Cardiac muscle cell (in vitro differentiated cells and primary cell): Measurements from ENCODE around the gene KANK2. TPM values are rescaled to one million over a fixed set of nuclear protein-coding genes. Genes with fewer than 3 reads are reported as not detected.
A peak's percentile ranks its signal among the peaks of the same experiment; 100 is the strongest.

Experiments used
- DNase-seq, 2 donors: peaks; one replicate each; pipeline versions ENCODE4 v3.0.0 to v3.0.0-alpha.2; 2010 to 2017; ENCODE audit warnings: low read depth in 1 of 2, low spot score in 1 of 2
- H3K27ac ChIP-seq: fragments of 200-600 bp; sonication (generic); 2 replicates; pipeline ENCODE4 v1.5.1; 2016
- H3K27me3 ChIP-seq: fragments of 200-600 bp; sonication (generic); 2 replicates; pipeline ENCODE4 v1.6.0; 2016; ENCODE audit warnings: control low read depth
- H3K36me3 ChIP-seq: fragments of 200-600 bp; sonication (generic); 2 replicates; pipeline ENCODE4 v1.5.1; 2016; ENCODE audit warnings: control low read depth
- H3K4me1 ChIP-seq: fragments of 200-600 bp; sonication (generic); 2 replicates; pipeline ENCODE4 v1.8.1; 2017; ENCODE audit warnings: low read depth, mild to moderate bottlenecking, mixed run types
- H3K4me3 ChIP-seq: fragments of 200-600 bp; sonication (generic); 2 replicates; pipeline ENCODE4 v1.5.1; 2016; ENCODE audit warnings: mild to moderate bottlenecking
- H3K9me3 ChIP-seq: fragments of 200-600 bp; sonication (generic); 2 replicates; pipeline ENCODE4 v1.5.1; 2017; ENCODE audit warnings: low read depth, mild to moderate bottlenecking, control low read depth
- polyA plus RNA-seq: library from polyadenylated mRNA; unstranded; fragments of >200 nt; fragmentation: Nextera tagmentation; extraction: Ambion mirVana; gene quantifications from 2 replicates; pipeline ENCODE4 v1.2.1, GENCODE V29; 2016
- total RNA-seq: library from RNA; depleted of rRNA; stranded (reverse); fragments of >200 nt; gene quantifications from 2 replicates; pipeline ENCODE4 v1.2.3, GENCODE V29; 2016
- TF ChIP-seq, protein P1 (sequence below): IDR thresholded peaks from 2 replicates; pipeline ENCODE4 v1.5.1; 2012; ENCODE audit warnings: low read depth, mild to moderate bottlenecking, low read length

The KANK2 gene
- total and polyA plus RNA-seq, 2 experiments from 2014 or later = 38.9 to 106 TPM

DNA sequence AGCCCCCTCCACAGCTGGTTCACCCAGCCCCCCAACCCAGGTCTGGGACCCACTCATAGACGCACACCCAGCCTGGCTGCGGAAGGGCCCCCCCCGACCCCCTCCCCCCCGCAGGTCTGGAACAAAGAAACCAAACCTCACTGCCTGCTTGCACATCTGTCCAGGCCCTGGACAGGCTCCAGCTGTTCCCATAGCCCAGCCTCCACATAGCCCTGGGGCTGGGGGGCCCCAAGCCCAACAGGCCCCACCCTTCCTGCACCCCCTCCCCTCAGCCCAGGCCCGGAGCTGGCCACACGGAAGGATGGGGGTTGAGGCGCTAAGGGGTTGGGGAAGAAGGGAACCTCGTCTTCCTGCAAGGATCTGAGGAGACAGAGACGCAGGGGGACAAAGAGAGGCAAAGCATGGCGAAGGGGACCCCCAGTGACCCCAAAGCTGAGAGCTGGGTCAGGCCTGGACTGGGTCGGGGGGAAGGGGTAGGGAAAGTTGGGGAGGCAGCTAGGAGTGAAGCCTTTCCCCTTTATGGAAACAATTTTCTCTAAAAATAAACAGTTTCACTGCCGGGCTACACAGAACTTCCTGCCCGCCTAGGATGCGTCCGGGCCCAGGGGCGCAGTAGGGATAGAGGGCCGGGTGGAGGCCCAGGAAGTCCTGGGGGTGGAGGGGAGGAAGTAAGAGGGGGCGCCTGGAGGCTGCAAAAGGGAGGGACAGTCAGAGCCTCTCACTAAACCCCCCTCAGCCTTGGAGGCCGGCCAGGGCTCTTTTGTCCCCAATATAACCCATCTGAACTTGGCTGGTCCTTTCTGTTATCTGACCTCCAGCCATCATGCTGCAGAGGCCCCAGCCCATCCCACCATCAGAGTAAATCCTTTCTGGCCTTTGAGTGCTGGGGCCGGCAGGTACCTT is 2.4 kb downstream of the KANK2 start:
- TF ChIP-seq, protein P1, sequence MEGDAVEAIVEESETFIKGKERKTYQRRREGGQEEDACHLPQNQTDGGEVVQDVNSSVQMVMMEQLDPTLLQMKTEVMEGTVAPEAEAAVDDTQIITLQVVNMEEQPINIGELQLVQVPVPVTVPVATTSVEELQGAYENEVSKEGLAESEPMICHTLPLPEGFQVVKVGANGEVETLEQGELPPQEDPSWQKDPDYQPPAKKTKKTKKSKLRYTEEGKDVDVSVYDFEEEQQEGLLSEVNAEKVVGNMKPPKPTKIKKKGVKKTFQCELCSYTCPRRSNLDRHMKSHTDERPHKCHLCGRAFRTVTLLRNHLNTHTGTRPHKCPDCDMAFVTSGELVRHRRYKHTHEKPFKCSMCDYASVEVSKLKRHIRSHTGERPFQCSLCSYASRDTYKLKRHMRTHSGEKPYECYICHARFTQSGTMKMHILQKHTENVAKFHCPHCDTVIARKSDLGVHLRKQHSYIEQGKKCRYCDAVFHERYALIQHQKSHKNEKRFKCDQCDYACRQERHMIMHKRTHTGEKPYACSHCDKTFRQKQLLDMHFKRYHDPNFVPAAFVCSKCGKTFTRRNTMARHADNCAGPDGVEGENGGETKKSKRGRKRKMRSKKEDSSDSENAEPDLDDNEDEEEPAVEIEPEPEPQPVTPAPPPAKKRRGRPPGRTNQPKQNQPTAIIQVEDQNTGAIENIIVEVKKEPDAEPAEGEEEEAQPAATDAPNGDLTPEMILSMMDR = no peak
- Histone ChIP-seq H3K4me3 (no peak overlapping the region), H3K27ac (no peak overlapping the region), H3K36me3 (peaks cover 3% of the 10 kb centered on the region), H3K4me1 (no peaks in the 10 kb centered on the region), H3K9me3 (no peaks in the 10 kb centered on the region), H3K27me3 (no peaks in the 10 kb centered on the region)
- peak in 1 of 2 donors; percentile 50 for DNase-seq

DNA sequence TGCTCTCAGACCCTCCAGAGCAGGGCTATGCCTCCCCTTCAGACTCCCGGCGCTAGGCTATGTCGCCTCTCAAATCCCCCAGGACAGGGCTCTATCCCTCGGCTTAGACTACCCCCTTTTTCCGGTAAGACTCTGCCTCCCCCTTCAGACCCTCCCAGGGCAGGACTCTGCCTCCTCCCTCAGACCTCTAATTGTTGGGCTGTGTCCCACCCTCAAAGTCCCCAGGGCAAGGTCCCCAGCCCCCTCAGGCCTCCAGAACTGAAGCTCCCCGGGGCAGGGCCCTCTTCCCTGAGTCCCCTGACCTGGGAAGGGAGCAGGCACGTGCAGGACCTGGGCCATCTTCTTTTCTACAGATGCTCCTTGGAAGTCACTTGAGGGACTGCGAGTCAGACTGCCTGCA is 3.2 kb downstream of the KANK2 start:
- no peak overlapping the region for H3K4me3 ChIP-seq
- TF ChIP-seq, protein P1 = no peak
- DNase-seq = no peak
- no peak overlapping the region for H3K27ac ChIP-seq
- peaks cover 3% of the 10 kb centered on the region for H3K36me3 ChIP-seq
- H3K9me3 ChIP-seq = no peaks in the 10 kb centered on the region
- no peaks in the 10 kb centered on the region for H3K4me1 ChIP-seq
- H3K27me3 ChIP-seq = no peaks in the 10 kb centered on the region

DNA sequence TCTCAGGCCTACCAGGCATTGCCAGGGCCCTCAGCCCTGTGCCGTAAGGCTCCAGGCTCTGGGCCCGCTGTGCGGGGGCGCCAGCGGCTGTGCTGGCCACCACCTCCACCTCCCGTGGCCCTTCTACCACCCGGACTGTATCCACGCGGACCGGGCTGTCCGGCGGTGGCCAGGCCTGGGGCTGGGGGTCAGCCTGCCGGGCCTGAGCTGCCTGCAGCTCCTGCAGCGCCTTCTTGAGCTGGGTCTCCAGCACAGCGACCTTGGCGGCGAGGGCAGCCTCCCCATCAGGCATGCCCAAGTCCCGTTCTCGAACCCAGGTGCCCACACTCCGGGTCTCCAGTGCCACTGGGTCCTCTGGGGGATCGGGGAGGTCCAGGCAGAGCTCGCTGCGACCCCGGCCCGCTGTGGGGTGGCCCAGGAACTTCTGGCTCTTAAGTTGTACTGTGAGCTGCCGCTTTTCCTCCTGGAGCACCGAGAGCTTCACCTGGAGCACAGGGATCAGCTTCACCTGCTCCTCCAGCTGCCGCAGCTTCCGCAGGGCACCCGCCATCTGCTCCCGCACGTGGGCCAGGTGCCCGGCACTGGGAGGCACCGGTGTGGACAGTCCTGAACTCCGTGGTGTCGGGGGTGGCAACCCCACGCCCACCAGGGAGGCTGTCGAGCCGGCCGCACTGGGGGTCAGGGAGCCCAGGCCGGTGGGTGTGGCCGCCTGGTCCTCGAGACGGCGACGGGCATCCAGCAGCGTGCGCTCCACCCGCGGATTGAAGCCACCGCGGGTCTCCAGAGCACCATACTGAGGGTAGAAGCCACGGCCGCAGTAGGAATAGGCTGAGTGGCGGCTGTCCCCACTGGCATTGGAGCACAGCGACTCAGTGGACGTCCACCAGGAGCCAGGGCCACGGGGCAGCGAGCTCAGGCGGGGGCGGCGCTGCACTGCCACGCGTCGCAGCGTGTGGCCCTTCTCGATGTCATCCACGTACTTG is 4.1 kb downstream of the KANK2 start:
- Histone ChIP-seq H3K4me1 (no peaks in the 10 kb centered on the region), H3K9me3 (no peaks in the 10 kb centered on the region), H3K4me3 (no peak overlapping the region), H3K27me3 (no peaks in the 10 kb centered on the region), H3K27ac (no peak overlapping the region), H3K36me3 (peaks cover 3% of the 10 kb centered on the region)
- DNase-seq = no peak
- TF ChIP-seq, protein P1 = no peak

DNA sequence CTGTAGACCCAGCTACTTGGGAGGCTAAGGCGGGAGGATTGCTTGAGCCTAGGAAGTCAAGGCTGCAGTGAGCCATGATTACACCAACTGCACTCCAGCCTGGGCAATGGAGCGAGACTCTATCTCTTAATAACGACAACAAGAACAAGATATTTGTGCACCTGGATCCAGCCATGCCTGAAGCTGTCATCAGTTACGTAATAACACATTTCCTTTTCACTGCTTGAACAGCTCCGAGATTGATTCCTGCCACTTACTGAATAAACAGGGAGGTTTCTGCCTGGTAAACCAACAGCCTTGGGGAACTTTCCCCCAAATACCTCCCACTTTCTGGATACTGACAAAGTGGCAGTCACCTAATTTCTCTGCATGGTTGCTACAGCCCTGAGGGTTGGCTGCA is 5.4 kb downstream of the KANK2 start:
- no peaks in the 10 kb centered on the region for H3K27me3 ChIP-seq
- H3K36me3 ChIP-seq = peaks cover 3% of the 10 kb centered on the region
- DNase-seq = no peak
- H3K4me3 ChIP-seq = no peak overlapping the region
- TF ChIP-seq, protein P1 = no peak
- H3K9me3 ChIP-seq = no peaks in the 10 kb centered on the region
- no peak overlapping the region for H3K27ac ChIP-seq
- no peaks in the 10 kb centered on the region for H3K4me1 ChIP-seq

DNA sequence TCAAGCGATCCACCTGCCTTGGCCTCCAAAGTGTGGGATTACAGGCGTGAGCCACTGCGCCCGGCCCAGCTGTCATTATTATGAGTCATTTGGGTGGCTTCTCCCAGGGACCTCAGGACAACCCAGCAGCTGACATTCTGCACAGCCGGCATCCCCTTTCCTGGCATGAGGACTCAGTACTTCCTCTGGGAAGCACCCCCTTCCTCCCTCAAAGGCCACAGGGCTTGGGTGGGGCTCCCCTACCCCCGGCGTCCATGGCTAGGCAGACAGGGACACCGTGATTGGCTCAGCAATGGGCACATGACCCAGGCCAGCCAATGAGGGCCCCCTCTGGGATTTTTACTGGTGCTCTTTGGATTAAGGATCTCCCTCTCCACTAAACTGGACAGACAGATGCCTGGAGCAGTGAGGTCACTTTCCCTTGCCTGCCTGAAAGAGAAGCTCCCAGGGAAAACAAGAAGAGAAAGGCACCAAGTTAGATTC is 6.0 kb downstream of the KANK2 start:
- Histone ChIP-seq H3K27me3 (no peaks in the 10 kb centered on the region), H3K9me3 (no peaks in the 10 kb centered on the region), H3K4me3 (no peak overlapping the region), H3K27ac (no peak overlapping the region), H3K36me3 (peaks cover 3% of the 10 kb centered on the region), H3K4me1 (no peaks in the 10 kb centered on the region)
- TF ChIP-seq, protein P1 = no peak
- peak in 1 of 2 donors; percentile 62 for DNase-seq
